Mesothelial cell of epicardium (in vitro differentiated cells): ENCODE measurements around the gene PDE12. TPM values are rescaled to one million over a fixed set of nuclear protein-coding genes. Genes with fewer than 3 reads are reported as not detected.

Experiments
- DNase-seq, 2 experiments: peaks; one replicate each; pipeline ENCODE4 v3.0.0; 2021; ENCODE audit warnings: low spot score in 2 of 2; ENCODE audit not compliant: unreplicated experiment in 2 of 2
- H3K27ac Mint-ChIP-seq: 2 replicates; pipeline ENCODE4 v1.8.0; 2021; ENCODE audit warnings: mixed read lengths
- H3K27me3 Mint-ChIP-seq: 2 replicates; pipeline ENCODE4 v1.8.0; 2021; ENCODE audit warnings: low read depth, mixed read lengths
- H3K36me3 Mint-ChIP-seq: 2 replicates; pipeline ENCODE4 v1.8.0; 2021; ENCODE audit warnings: mixed read lengths
- H3K4me1 Mint-ChIP-seq: 2 replicates; pipeline ENCODE4 v1.8.0; 2021; ENCODE audit warnings: mixed read lengths
- H3K4me3 Mint-ChIP-seq: 2 replicates; pipeline ENCODE4 v1.8.0; 2021; ENCODE audit warnings: mild to moderate bottlenecking, moderate library complexity, mixed read lengths
- H3K9me3 Mint-ChIP-seq: 2 replicates; pipeline ENCODE4 v1.8.0; 2021; ENCODE audit warnings: mixed read lengths
- CTCF ChIP-seq: fragments of 200-600 bp; sonication (generic); IDR thresholded peaks from one replicate; pipeline ENCODE4 v1.5.0; 2021; ENCODE audit warnings: antibody characterized with exemption; ENCODE audit not compliant: unreplicated experiment
- total RNA-seq: library from RNA; stranded (reverse); gene quantifications from 3 replicates; pipeline ENCODE4 v1.2.1, GENCODE V29; 2021

PDE12 gene
- total RNA-seq, 1 donor from 2014 or later, result 17.6 TPM

GRCh38 chr3:57557085-57557537 lies 1.0 kb downstream of the PDE12 start:
- H3K36me3 Mint-ChIP-seq, result peaks cover 3% of the 10 kb centered on the region
- peak overlapping the region; percentile 99 for H3K27ac Mint-ChIP-seq
- H3K27me3 Mint-ChIP-seq, result no peaks in the 10 kb centered on the region
- H3K9me3 Mint-ChIP-seq, result no peaks in the 10 kb centered on the region
- H3K4me3 Mint-ChIP-seq, result peak overlapping the region; percentile 92
- TF ChIP-seq CTCF, result no peak
- DNase-seq, result no peak
- peaks cover 29% of the 10 kb centered on the region for H3K4me1 Mint-ChIP-seq

GRCh38 chr3:57559526-57559925 lies 3.5 kb downstream of the PDE12 start:
- H3K27ac Mint-ChIP-seq, result no peak overlapping the region
- DNase-seq, result no peak
- peaks cover 29% of the 10 kb centered on the region for H3K4me1 Mint-ChIP-seq
- TF ChIP-seq CTCF, result no peak
- no peaks in the 10 kb centered on the region for H3K9me3 Mint-ChIP-seq
- H3K27me3 Mint-ChIP-seq, result no peaks in the 10 kb centered on the region
- peaks cover 6% of the 10 kb centered on the region for H3K36me3 Mint-ChIP-seq
- no peak overlapping the region for H3K4me3 Mint-ChIP-seq

GRCh38 chr3:57569859-57570450 lies 13.9 kb downstream of the PDE12 start:
- Mint-ChIP-seq H3K4me3 (no peak overlapping the region), H3K36me3 (peaks cover 33% of the 10 kb centered on the region), H3K9me3 (no peaks in the 10 kb centered on the region), H3K27me3 (no peaks in the 10 kb centered on the region), H3K4me1 (peaks cover 4% of the 10 kb centered on the region), H3K27ac (no peak overlapping the region)
- TF ChIP-seq CTCF, result no peak
- no peak for DNase-seq

GRCh38 chr3:57570878-57571277 lies 14.8 kb downstream of the PDE12 start:
- H3K36me3 Mint-ChIP-seq, result peaks cover 40% of the 10 kb centered on the region
- no peaks in the 10 kb centered on the region for H3K9me3 Mint-ChIP-seq
- H3K4me3 Mint-ChIP-seq, result no peak overlapping the region
- peaks cover 4% of the 10 kb centered on the region for H3K4me1 Mint-ChIP-seq
- H3K27me3 Mint-ChIP-seq, result no peaks in the 10 kb centered on the region
- TF ChIP-seq CTCF, result no peak
- no peak for DNase-seq
- no peak overlapping the region for H3K27ac Mint-ChIP-seq

GRCh38 chr3:57572096-57572495 lies 16.0 kb downstream of the PDE12 start:
- Mint-ChIP-seq H3K4me3 (no peak overlapping the region), H3K27ac (no peak overlapping the region), H3K27me3 (no peaks in the 10 kb centered on the region), H3K4me1 (peaks cover 6% of the 10 kb centered on the region), H3K36me3 (peaks cover 42% of the 10 kb centered on the region), H3K9me3 (no peaks in the 10 kb centered on the region)
- no peak for DNase-seq
- TF ChIP-seq CTCF, result no peak
